ENCODE results near the gene CRYZ.

Gene CRYZ

GRCh38 chr1:74729741-74730478 lies 2.9 kb downstream of the CRYZ start:
- no peak for DNase-seq

GRCh38 chr1:74728736-74729135 lies 4.1 kb downstream of the CRYZ start:
- no peak for DNase-seq

GRCh38 chr1:74726063-74726462 lies 6.8 kb downstream of the CRYZ start:
- no peak for DNase-seq

- no peak for DNase-seq
Observed at GRCh38 chr1:74717626-74718025, 15.2 kb downstream of the CRYZ start.

- no peak for DNase-seq
Observed at GRCh38 chr1:74716822-74717221, 16.0 kb downstream of the CRYZ start.

GRCh38 chr1:74715806-74716205 lies 17.0 kb downstream of the CRYZ start:
- DNase-seq, result no peak

- DNase-seq, result no peak
Observed at GRCh38 chr1:74715236-74715502, 17.7 kb downstream of the CRYZ start.

GRCh38 chr1:74714429-74715235 lies 18.2 kb downstream of the CRYZ start:
- no peak for DNase-seq

GRCh38 chr1:74713849-74714248 lies 19.0 kb downstream of the CRYZ start:
- no peak for DNase-seq

- DNase-seq, result no peak
Observed at GRCh38 chr1:74712881-74713280, 20.0 kb downstream of the CRYZ start.

GRCh38 chr1:74703386-74704182 lies 29.3 kb downstream of the CRYZ start:
- DNase-seq, result no peak

- no peak for DNase-seq
Observed at GRCh38 chr1:74699331-74699730, 33.5 kb downstream of the CRYZ start.

- no peak for DNase-seq
Observed at GRCh38 chr1:74697832-74698231, 35.0 kb downstream of the CRYZ start.

GRCh38 chr1:74693473-74693872 lies 39.4 kb downstream of the CRYZ start:
- peak; percentile 1 for DNase-seq

GRCh38 chr1:74690909-74691308 lies 41.9 kb downstream of the CRYZ start:
- peak; percentile 89 for DNase-seq

GRCh38 chr1:74690364-74690696 lies 42.5 kb downstream of the CRYZ start:
- peak; percentile 34 for DNase-seq

- peak; percentile 59 for DNase-seq
Observed at GRCh38 chr1:74689621-74690363, 43.1 kb downstream of the CRYZ start.

GRCh38 chr1:74686928-74687327 lies 45.9 kb downstream of the CRYZ start:
- DNase-seq, result no peak

GRCh38 chr1:74684301-74684700 lies 48.5 kb downstream of the CRYZ start:
- DNase-seq, result no peak

GRCh38 chr1:74683656-74684055 lies 49.2 kb downstream of the CRYZ start:
- DNase-seq, result no peak

GRCh38 chr1:74681851-74682250 lies 51.0 kb downstream of the CRYZ start:
- DNase-seq, result no peak

GRCh38 chr1:74681449-74681848 lies 51.4 kb downstream of the CRYZ start:
- DNase-seq, result no peak

GRCh38 chr1:74681001-74681400 lies 51.8 kb downstream of the CRYZ start:
- peak; percentile 78 for DNase-seq
